Caco-2 (cell line): ENCODE results near the gene KPNA6. TPM values are rescaled to one million over a fixed set of nuclear protein-coding genes. Genes with fewer than 3 reads are reported as not detected.

Experiments used
- Bru-seq: library from RNA; stranded (reverse); fragments of 400-500 nt; gene quantifications from one replicate; lab custom pipeline; 2021; lab: Mats Ljungman, UMichigan
- BruChase-seq, 2 experiments: library from RNA; stranded (reverse); fragments of 400-500 nt; gene quantifications; one replicate each; lab custom pipeline; 2021; lab: Mats Ljungman, UMichigan
- BruUV-seq: library from RNA; stranded (reverse); fragments of 400-500 nt; replicated peaks from 2 replicates; lab custom pipeline; 2021; lab: Mats Ljungman, UMichigan
- CTCF ChIA-PET: fragments of 300-600 bp; sonication (Branson Sonifier 250); formaldehyde crosslinking; loops from one replicate; lab custom pipeline; 2022; ENCODE audit warnings: antibody characterized with exemption; lab: Charles Lee
- POLR2A ChIA-PET: fragments of 300-600 bp; sonication (Branson Sonifier 250); formaldehyde crosslinking; loops from one replicate; lab custom pipeline; 2022; ENCODE audit warnings: antibody characterized with exemption; lab: Charles Lee
- DNase-seq, 2 experiments: peaks; one replicate each; pipeline versions ENCODE4 v3.0.0 to v3.0.0-alpha.2; 2020 to 2022
- H3K27me3 ChIP-seq: replicated peaks from 2 replicates; pipeline ENCODE4 v1.6.0; 2011; ENCODE audit warnings: low read length; ENCODE audit not compliant: control insufficient read depth, insufficient read depth
- H3K36me3 ChIP-seq: 2 replicates; pipeline ENCODE4 v1.5.1; 2011; ENCODE audit warnings: low read length; ENCODE audit not compliant: control insufficient read depth, insufficient read depth
- H3K4me1 ChIP-seq: fragments of 250-450 bp; sonication (Bioruptor Pico); 2 replicates; pipeline ENCODE4 v1.5.1; 2020; ENCODE audit warnings: mild to moderate bottlenecking
- H3K4me3 ChIP-seq: 2 replicates; pipeline ENCODE4 v1.5.1; 2011; ENCODE audit warnings: low read depth, mild to moderate bottlenecking, control low read depth, low read length
- H3K9me3 ChIP-seq: fragments of 250-450 bp; sonication (Bioruptor Pico); 2 replicates; pipeline ENCODE4 v1.5.1; 2020; ENCODE audit warnings: mild to moderate bottlenecking, moderate library complexity
- H3K27ac Mint-ChIP-seq: one replicate; pipeline ENCODE4 v1.8.0; 2022; ENCODE audit warnings: mixed read lengths; ENCODE audit not compliant: unreplicated experiment
- H3K27me3 Mint-ChIP-seq: one replicate; pipeline ENCODE4 v1.8.0; 2022; ENCODE audit warnings: mixed read lengths; ENCODE audit not compliant: insufficient read depth, unreplicated experiment
- H3K36me3 Mint-ChIP-seq: one replicate; pipeline ENCODE4 v1.8.0; 2022; ENCODE audit warnings: mild to moderate bottlenecking, mixed read lengths; ENCODE audit not compliant: insufficient read depth, unreplicated experiment
- H3K4me1 Mint-ChIP-seq: one replicate; pipeline ENCODE4 v1.8.0; 2022; ENCODE audit warnings: low read depth, mixed read lengths; ENCODE audit not compliant: unreplicated experiment
- H3K4me3 Mint-ChIP-seq: one replicate; pipeline ENCODE4 v1.8.0; 2022; ENCODE audit warnings: mild to moderate bottlenecking, moderate library complexity, mixed read lengths; ENCODE audit not compliant: unreplicated experiment
- H3K9me3 Mint-ChIP-seq: one replicate; pipeline ENCODE4 v1.8.0; 2022; ENCODE audit warnings: mixed read lengths; ENCODE audit not compliant: unreplicated experiment
- CTCF ChIP-seq, 2 experiments: fragments of 200-600 bp in 1 of 2; IDR thresholded peaks; 1 replicate in 1 of 2; 2 replicates in 1 of 2; pipeline versions ENCODE4 v1.5.1 to v1.8.0; 2011 to 2022; ENCODE audit warnings: antibody characterized with exemption in 1 of 2, control low read depth in 1 of 2, inconsistent platforms in 1 of 2, low read depth in 1 of 2, low read length in 1 of 2, mild to moderate bottlenecking in 1 of 2, moderate library complexity in 1 of 2; ENCODE audit not compliant: insufficient read depth in 1 of 2, severe bottlenecking in 1 of 2, unreplicated experiment in 1 of 2
- intact Hi-C: fragments of 100-400 bp; cut with micrococcal nuclease; formaldehyde crosslinking; loops from one replicate; pipeline ENCODE4 v1.10.0; 2022; ENCODE audit not compliant: unreplicated experiment
- long read RNA-seq: library from polyadenylated mRNA; stranded (forward); transcript quantifications from one replicate; pipeline ENCODE4 v2.0.0, GENCODE V29; 2022
- total RNA-seq: library from RNA; stranded (reverse); gene quantifications from 2 replicates; pipeline ENCODE4 v1.2.3, GENCODE V29; 2022

KPNA6 gene
- 49.8 and 52.8 TPM in 2 replicates for total RNA-seq
- Bru-seq, nascent RNA: percentile 68 among the genes with signal in this experiment
- percentile 80 among the genes with signal in this experiment for BruChase-seq, experiment 1, labeled RNA remaining after a 2-hour chase
- BruChase-seq, experiment 2, labeled RNA remaining after a 6-hour chase: percentile 89 among the genes with signal in this experiment
- long read RNA-seq, full-length matches to known transcripts: 3 of 6 reads
- long read RNA-seq, partial matches to known transcripts: 3 of 6 reads
- long read RNA-seq, other reads (novel, unspliced or antisense): 0 of 6 reads

- intact Hi-C loops: loop anchor here (2.0 kb wide), 1 partner anchor 35 kb away; the partner anchor contains the start of gene TMEM39B
- no peaks in the 10 kb centered on the region for H3K9me3 ChIP-seq
- peak within 1 kb of the TSS; percentile 90 for H3K27ac Mint-ChIP-seq
Measured at GRCh38 chr1:32107742-32108661, at the start of gene KPNA6. KPNA6 (plus strand) TSS chr1:32108056; CDS start chr1:32108131, 75 bp downstream.

GRCh38 chr1:32060914-32061313 lies 46.9 kb upstream of the KPNA6 start:
- Histone ChIP-seq H3K4me3 (no peak overlapping the region), H3K36me3 (no peaks in the 10 kb centered on the region), H3K4me1 (no peaks in the 10 kb centered on the region), H3K27me3 (no peaks in the 10 kb centered on the region), H3K9me3 (no peaks in the 10 kb centered on the region)
- intact Hi-C loops: no loop called here
- BruUV-seq: no TSS peak
- no peak overlapping the region for H3K4me3 Mint-ChIP-seq
- TF ChIP-seq CTCF (IDR thresholded peaks at IDR 0.05; ENCODE audit: insufficient read depth in 1 of 2, low read depth in 1 of 2, low read length in 1 of 2, severe bottlenecking in 1 of 2, unreplicated experiment in 1 of 2): no peak
- ChIA-PET CTCF (no interaction called here), POLR2A (interaction anchor here (0.5 kb wide), 1 partner anchor 49 kb away, joined by 14 read pairs; no protein-coding TSS in a partner anchor)
- peaks cover 6% of the 10 kb centered on the region for H3K4me1 Mint-ChIP-seq
- no peak overlapping the region for H3K27ac Mint-ChIP-seq
- no peak for DNase-seq
- H3K36me3 Mint-ChIP-seq: peaks cover 58% of the 10 kb centered on the region
- H3K9me3 Mint-ChIP-seq: no peaks in the 10 kb centered on the region
- no peaks in the 10 kb centered on the region for H3K27me3 Mint-ChIP-seq

More at GRCh38 chr1:32107742-32108661, at the start of gene KPNA6:
- H3K36me3 ChIP-seq: no peaks in the 10 kb centered on the region
- H3K4me3 ChIP-seq: peak within 1 kb of the TSS; percentile 63
- Mint-ChIP-seq H3K36me3 (peaks cover 5% of the 10 kb centered on the region), H3K9me3 (no peaks in the 10 kb centered on the region), H3K4me3 (peak within 1 kb of the TSS; percentile 97), H3K4me1 (peaks cover 10% of the 10 kb centered on the region), H3K27me3 (no peaks in the 10 kb centered on the region)
- TSS peak; percentile 29 for BruUV-seq
- ChIA-PET POLR2A (interaction anchor here (0.5 to 1.4 kb wide), 10 partner anchors 26 to 170 kb away, joined by 3 to 8 read pairs (median 4); partner anchors contain the start of genes CCDC28B, KHDRBS1, PTP4A2 and TXLNA), CTCF (interaction anchor here (0.6 to 1.2 kb wide), 8 partner anchors 13 to 1420 kb away, joined by 3 to 8 read pairs (median 6); partner anchors contain the start of genes PTP4A2 and TMEM39B)
- no peaks in the 10 kb centered on the region for H3K27me3 ChIP-seq
- DNase-seq: peak; percentile 87 to 92
- no peak for TF ChIP-seq CTCF (IDR thresholded peaks at IDR 0.05; ENCODE audit: insufficient read depth in 1 of 2, low read depth in 1 of 2, low read length in 1 of 2, severe bottlenecking in 1 of 2, unreplicated experiment in 1 of 2)
- H3K4me1 ChIP-seq: peaks cover 10% of the 10 kb centered on the region

GRCh38 chr1:32062867-32063230 lies 45.0 kb upstream of the KPNA6 start:
- intact Hi-C loops: loop anchor here (1.0 kb wide), 1 partner anchor 86 kb away; no protein-coding TSS in a partner anchor
- H3K36me3 Mint-ChIP-seq: peaks cover 59% of the 10 kb centered on the region
- BruUV-seq: no TSS peak

More at GRCh38 chr1:32062867-32063230, 45.0 kb upstream of the KPNA6 start:
- Histone ChIP-seq H3K27me3 (no peaks in the 10 kb centered on the region), H3K4me1 (no peaks in the 10 kb centered on the region), H3K9me3 (no peaks in the 10 kb centered on the region), H3K4me3 (no peak overlapping the region), H3K36me3 (no peaks in the 10 kb centered on the region)
- no peaks in the 10 kb centered on the region for H3K9me3 Mint-ChIP-seq
- no peaks in the 10 kb centered on the region for H3K27me3 Mint-ChIP-seq
- peaks cover 6% of the 10 kb centered on the region for H3K4me1 Mint-ChIP-seq
- DNase-seq: no peak
- no peak overlapping the region for H3K4me3 Mint-ChIP-seq
- POLR2A ChIA-PET: interaction anchor here (1.0 kb wide), 1 partner anchor 49 kb away, joined by 3 read pairs; the partner anchor contains the start of gene KHDRBS1
- CTCF ChIA-PET: interaction anchor here (0.6 to 1.3 kb wide), 6 partner anchors 10 to 274 kb away, joined by 3 to 9 read pairs (median 4); partner anchors contain the start of gene TMEM39B
- peak overlapping the region; percentile 69 for H3K27ac Mint-ChIP-seq
- TF ChIP-seq CTCF (IDR thresholded peaks at IDR 0.05; ENCODE audit: insufficient read depth in 1 of 2, low read depth in 1 of 2, low read length in 1 of 2, severe bottlenecking in 1 of 2, unreplicated experiment in 1 of 2): no peak
